ENCODE results near the gene LDLRAD4.

DNA sequence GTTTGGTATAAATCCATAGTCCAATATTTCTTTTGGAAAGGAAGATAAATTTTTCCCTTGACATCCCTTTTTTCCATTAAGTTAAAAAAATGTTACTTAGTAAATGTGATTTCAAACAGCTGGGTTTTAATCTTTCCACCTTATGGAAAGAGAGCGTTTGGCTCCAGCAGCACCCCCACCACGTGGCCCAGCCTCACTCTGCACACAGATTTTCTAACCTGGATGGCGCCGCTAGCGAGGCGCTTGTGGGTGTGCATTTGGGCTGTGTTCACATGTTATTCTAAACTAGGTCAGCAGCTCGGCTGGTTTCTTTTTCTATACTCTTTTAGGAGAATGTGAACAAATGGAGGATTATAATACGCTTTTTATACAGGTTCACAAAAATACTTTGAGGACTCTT lies 218.0 kb downstream of the LDLRAD4 start:
- TF ChIP-seq, protein P1, sequence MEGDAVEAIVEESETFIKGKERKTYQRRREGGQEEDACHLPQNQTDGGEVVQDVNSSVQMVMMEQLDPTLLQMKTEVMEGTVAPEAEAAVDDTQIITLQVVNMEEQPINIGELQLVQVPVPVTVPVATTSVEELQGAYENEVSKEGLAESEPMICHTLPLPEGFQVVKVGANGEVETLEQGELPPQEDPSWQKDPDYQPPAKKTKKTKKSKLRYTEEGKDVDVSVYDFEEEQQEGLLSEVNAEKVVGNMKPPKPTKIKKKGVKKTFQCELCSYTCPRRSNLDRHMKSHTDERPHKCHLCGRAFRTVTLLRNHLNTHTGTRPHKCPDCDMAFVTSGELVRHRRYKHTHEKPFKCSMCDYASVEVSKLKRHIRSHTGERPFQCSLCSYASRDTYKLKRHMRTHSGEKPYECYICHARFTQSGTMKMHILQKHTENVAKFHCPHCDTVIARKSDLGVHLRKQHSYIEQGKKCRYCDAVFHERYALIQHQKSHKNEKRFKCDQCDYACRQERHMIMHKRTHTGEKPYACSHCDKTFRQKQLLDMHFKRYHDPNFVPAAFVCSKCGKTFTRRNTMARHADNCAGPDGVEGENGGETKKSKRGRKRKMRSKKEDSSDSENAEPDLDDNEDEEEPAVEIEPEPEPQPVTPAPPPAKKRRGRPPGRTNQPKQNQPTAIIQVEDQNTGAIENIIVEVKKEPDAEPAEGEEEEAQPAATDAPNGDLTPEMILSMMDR (conservative IDR thresholded peaks at IDR 0.05; ENCODE audit: low read depth, low read length) = no peak
- TF ChIP-seq EZH2 (IDR thresholded peaks at IDR 0.05; ENCODE audit: low read length, unreplicated experiment) (no peak), EZH2phosphoT487 (IDR thresholded peaks at IDR 0.05; ENCODE audit: borderline replicate concordance, low read length) (no peak)
